ENCODE results near the gene CLOCK. TPM values are rescaled to one million over a fixed set of nuclear protein-coding genes. Genes with fewer than 3 reads are reported as not detected.

The CLOCK gene
- total RNA-seq, 1 experiment from 2014 or later, result 24.9 TPM

DNA sequence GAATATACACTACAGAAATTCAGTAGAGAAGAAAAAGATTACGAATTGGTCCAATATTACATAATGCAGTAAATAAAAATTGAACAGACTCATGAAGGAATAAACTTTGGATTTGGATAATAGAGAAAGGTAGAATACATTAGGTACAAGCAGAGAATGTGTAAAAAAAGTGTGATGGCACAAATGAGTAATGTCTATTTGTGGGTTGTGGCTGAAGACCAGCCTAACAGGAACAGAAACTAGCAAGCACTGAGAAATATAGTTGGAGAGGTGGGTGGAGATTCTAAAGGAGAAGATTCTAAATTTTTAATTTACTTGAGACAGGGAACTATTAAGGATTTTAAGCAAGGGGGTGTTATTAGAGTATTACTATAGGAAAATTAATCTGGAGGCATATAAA, 15.2 kb upstream of the CLOCK start:
- no peaks in the 10 kb centered on the region for H3K4me1 ChIP-seq (ENCODE audit: control insufficient read depth, insufficient read depth, low read length)
- no peak for ATAC-seq
- POLR2A ChIA-PET, result no interaction called here
- H3K9me3 ChIP-seq (ENCODE audit: control insufficient read depth, insufficient read depth, low read depth, low read length), result no peaks in the 10 kb centered on the region
- no peak for DNase-seq (ENCODE audit: low read depth, low spot score)
- H3K27ac ChIP-seq (ENCODE audit: low read length), result no peak overlapping the region
- intact Hi-C loops (cut with micrococcal nuclease; ENCODE audit: unreplicated experiment) (no loop called here), in situ Hi-C loops (cut with HindIII; ENCODE audit: low pct_unique_long_range_greater_than_20kb, low sequenced_read_pairs) (no loop called here)
- TF ChIP-seq, protein P1, sequence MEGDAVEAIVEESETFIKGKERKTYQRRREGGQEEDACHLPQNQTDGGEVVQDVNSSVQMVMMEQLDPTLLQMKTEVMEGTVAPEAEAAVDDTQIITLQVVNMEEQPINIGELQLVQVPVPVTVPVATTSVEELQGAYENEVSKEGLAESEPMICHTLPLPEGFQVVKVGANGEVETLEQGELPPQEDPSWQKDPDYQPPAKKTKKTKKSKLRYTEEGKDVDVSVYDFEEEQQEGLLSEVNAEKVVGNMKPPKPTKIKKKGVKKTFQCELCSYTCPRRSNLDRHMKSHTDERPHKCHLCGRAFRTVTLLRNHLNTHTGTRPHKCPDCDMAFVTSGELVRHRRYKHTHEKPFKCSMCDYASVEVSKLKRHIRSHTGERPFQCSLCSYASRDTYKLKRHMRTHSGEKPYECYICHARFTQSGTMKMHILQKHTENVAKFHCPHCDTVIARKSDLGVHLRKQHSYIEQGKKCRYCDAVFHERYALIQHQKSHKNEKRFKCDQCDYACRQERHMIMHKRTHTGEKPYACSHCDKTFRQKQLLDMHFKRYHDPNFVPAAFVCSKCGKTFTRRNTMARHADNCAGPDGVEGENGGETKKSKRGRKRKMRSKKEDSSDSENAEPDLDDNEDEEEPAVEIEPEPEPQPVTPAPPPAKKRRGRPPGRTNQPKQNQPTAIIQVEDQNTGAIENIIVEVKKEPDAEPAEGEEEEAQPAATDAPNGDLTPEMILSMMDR (IDR thresholded peaks at IDR 0.05), result no peak
- TF ChIP-seq, protein P2, sequence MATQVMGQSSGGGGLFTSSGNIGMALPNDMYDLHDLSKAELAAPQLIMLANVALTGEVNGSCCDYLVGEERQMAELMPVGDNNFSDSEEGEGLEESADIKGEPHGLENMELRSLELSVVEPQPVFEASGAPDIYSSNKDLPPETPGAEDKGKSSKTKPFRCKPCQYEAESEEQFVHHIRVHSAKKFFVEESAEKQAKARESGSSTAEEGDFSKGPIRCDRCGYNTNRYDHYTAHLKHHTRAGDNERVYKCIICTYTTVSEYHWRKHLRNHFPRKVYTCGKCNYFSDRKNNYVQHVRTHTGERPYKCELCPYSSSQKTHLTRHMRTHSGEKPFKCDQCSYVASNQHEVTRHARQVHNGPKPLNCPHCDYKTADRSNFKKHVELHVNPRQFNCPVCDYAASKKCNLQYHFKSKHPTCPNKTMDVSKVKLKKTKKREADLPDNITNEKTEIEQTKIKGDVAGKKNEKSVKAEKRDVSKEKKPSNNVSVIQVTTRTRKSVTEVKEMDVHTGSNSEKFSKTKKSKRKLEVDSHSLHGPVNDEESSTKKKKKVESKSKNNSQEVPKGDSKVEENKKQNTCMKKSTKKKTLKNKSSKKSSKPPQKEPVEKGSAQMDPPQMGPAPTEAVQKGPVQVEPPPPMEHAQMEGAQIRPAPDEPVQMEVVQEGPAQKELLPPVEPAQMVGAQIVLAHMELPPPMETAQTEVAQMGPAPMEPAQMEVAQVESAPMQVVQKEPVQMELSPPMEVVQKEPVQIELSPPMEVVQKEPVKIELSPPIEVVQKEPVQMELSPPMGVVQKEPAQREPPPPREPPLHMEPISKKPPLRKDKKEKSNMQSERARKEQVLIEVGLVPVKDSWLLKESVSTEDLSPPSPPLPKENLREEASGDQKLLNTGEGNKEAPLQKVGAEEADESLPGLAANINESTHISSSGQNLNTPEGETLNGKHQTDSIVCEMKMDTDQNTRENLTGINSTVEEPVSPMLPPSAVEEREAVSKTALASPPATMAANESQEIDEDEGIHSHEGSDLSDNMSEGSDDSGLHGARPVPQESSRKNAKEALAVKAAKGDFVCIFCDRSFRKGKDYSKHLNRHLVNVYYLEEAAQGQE (IDR thresholded peaks at IDR 0.05; ENCODE audit: insufficient read depth in 1 of 2, low read depth in 2 of 2, low read length in 1 of 2), result no peak
- H3K36me3 ChIP-seq (ENCODE audit: control insufficient read depth, insufficient read depth, low read length), result no peaks in the 10 kb centered on the region
- no TSS peak for BruUV-seq (replicated peaks)
- CTCF ChIA-PET, result no interaction called here
- no peak overlapping the region for H3K4me3 ChIP-seq (ENCODE audit: low read depth in 2 of 2, low read length in 2 of 2)
- H3K27me3 ChIP-seq (ENCODE audit: control insufficient read depth, insufficient read depth, low read length), result no peaks in the 10 kb centered on the region

- in situ Hi-C loops (cut with HindIII; ENCODE audit: low pct_unique_long_range_greater_than_20kb, low sequenced_read_pairs), result no loop called here
- ATAC-seq (no peak), DNase-seq (ENCODE audit: low read depth, low spot score) (no peak)
- Histone ChIP-seq H3K9me3 (ENCODE audit: control insufficient read depth, insufficient read depth, low read depth, low read length) (no peaks in the 10 kb centered on the region), H3K27ac (ENCODE audit: low read length) (no peak overlapping the region), H3K4me1 (ENCODE audit: control insufficient read depth, insufficient read depth, low read length) (no peaks in the 10 kb centered on the region), H3K36me3 (ENCODE audit: control insufficient read depth, insufficient read depth, low read length) (no peaks in the 10 kb centered on the region), H3K27me3 (ENCODE audit: control insufficient read depth, insufficient read depth, low read length) (no peaks in the 10 kb centered on the region), H3K4me3 (ENCODE audit: low read depth in 2 of 2, low read length in 2 of 2) (no peak overlapping the region)
- no TSS peak for BruUV-seq (replicated peaks)
- POLR2A ChIA-PET, result no interaction called here
- CTCF ChIA-PET, result no interaction called here
- TF ChIP-seq, protein P1 (IDR thresholded peaks at IDR 0.05), result no peak
- TF ChIP-seq TCF7L2 (IDR thresholded peaks at IDR 0.05; ENCODE audit: low read depth, low read length) (no peak), POLR2AphosphoS5 (IDR thresholded peaks at IDR 0.05; ENCODE audit: low read depth, low read length) (no peak), SIN3A (IDR thresholded peaks at IDR 0.05; ENCODE audit: borderline replicate concordance, insufficient read depth, low read depth, low read length) (no peak)
- TF ChIP-seq, protein P2 (IDR thresholded peaks at IDR 0.05; ENCODE audit: insufficient read depth in 1 of 2, low read depth in 2 of 2, low read length in 1 of 2), result no peak
- intact Hi-C loops (cut with micrococcal nuclease; ENCODE audit: unreplicated experiment), result no loop called here
Observed at GRCh38 chr4:55560096-55560495, 13.4 kb upstream of the CLOCK start.

Measured in Panc1 (cell line).